A549 (cell line): ENCODE results near the gene GALNT14.

Source experiments
- CTCF ChIP-seq: fragments of >200 bp; sonication (Bioruptor Twin); formaldehyde crosslinking; IDR thresholded peaks from 3 replicates; pipeline ENCODE4 v1.5.1; 2016
- E2F6 ChIP-seq: IDR thresholded peaks from 2 replicates; pipeline ENCODE4 v1.6.1; 2012; ENCODE audit warnings: low read depth, borderline replicate concordance
- EP300 ChIP-seq, 2 experiments: fragments of >200 bp; sonication (Bioruptor Twin); formaldehyde crosslinking; IDR thresholded peaks; 2 replicates in 1 of 2; 3 replicates in 1 of 2; pipeline ENCODE4 v1.6.1; 2016 to 2017
- HDAC2 ChIP-seq: fragments of 200-600 bp; sonication (generic); IDR thresholded peaks from 2 replicates; pipeline ENCODE4 v1.6.1; 2016
- HEYL ChIP-seq: fragments of 250-450 bp; sonication (Bioruptor Pico); IDR thresholded peaks from 2 replicates; pipeline ENCODE4 v1.8.0; 2021; ENCODE audit warnings: mild to moderate bottlenecking, moderate library complexity
- JUNB ChIP-seq: fragments of >200 bp; sonication (Bioruptor Twin); formaldehyde crosslinking; IDR thresholded peaks from 2 replicates; pipeline ENCODE4 v1.6.1; 2016
- MAFK ChIP-seq: fragments of 450-650 bp; IDR thresholded peaks from 2 replicates; pipeline ENCODE4 v1.6.1; 2014; ENCODE audit not compliant: partially characterized antibody
- MAZ ChIP-seq: fragments of 150-350 bp; IDR thresholded peaks from 2 replicates; pipeline ENCODE4 v1.6.1; 2014; ENCODE audit warnings: antibody characterized with exemption, low read depth, low read length, borderline replicate concordance
- NPAS2 ChIP-seq: fragments of 250-450 bp; sonication (Bioruptor Pico); IDR thresholded peaks from 2 replicates; pipeline ENCODE4 v1.8.0; 2022; ENCODE audit warnings: mild to moderate bottlenecking, moderate library complexity, borderline replicate concordance
- POLR2A ChIP-seq: IDR thresholded peaks from 2 replicates; pipeline ENCODE4 v1.6.1; 2012; ENCODE audit warnings: mild to moderate bottlenecking, low read length
- RAD21 ChIP-seq, 2 experiments: fragments of >200 bp in 1 of 2; sonication (Bioruptor Twin) in 1 of 2; formaldehyde crosslinking in 1 of 2; IDR thresholded peaks in 1 of 2; conservative IDR thresholded peaks in 1 of 2; 2 replicates in 1 of 2; 3 replicates in 1 of 2; pipeline ENCODE4 v1.6.1; 2012 to 2018; ENCODE audit warnings: inconsistent platforms in 1 of 2
- REST ChIP-seq: fragments of 200-600 bp; sonication (generic); IDR thresholded peaks from 2 replicates; pipeline ENCODE4 v1.6.1; 2016; ENCODE audit warnings: antibody characterized with exemption, mild to moderate bottlenecking, moderate library complexity
- TF ChIP-seq, protein P1 (sequence below): fragments of 150-350 bp; IDR thresholded peaks from 2 replicates; pipeline ENCODE4 v1.6.1; 2014; ENCODE audit warnings: low read depth, mild to moderate bottlenecking, low read length
- TF ChIP-seq, protein P2 (sequence below): IDR thresholded peaks from 2 replicates; pipeline ENCODE4 v1.6.1; 2012

DNA sequence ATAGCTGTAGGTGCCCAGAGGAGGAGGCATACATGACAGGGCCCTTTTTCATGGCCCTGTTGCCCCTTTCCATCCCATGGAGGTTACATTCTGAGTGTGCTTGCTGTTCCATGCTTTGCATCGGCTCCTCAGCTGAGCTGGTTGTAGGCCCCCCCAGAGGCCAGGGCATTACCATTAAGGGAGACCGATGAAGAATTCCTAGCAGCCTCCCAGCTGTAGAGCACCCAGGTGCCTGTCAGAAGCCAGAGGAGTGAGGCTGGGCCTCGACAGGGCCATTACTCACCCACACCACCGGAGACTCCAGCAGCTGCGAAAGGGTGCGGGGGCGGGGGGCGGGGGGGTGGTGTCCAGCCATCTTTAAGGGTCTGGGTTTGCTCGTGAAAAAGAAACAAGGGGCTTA, 72.2 kb downstream of the GALNT14 start:
- TF ChIP-seq POLR2A (no peak), CTCF (no peak), NPAS2 (CRISPR knock-in tag) (no peak), HEYL (CRISPR knock-in tag) (no peak), MAZ (no peak), MAFK (no peak), E2F6 (no peak), JUNB (no peak), RAD21 (conservative IDR thresholded peaks at IDR 0.05 in 1 of 2, IDR thresholded peaks at IDR 0.05 in 1 of 2) (no peak), REST (no peak), EP300 (IDR thresholded peaks at IDR 0.05) (no peak), HDAC2 (no peak)
- TF ChIP-seq, protein P1, sequence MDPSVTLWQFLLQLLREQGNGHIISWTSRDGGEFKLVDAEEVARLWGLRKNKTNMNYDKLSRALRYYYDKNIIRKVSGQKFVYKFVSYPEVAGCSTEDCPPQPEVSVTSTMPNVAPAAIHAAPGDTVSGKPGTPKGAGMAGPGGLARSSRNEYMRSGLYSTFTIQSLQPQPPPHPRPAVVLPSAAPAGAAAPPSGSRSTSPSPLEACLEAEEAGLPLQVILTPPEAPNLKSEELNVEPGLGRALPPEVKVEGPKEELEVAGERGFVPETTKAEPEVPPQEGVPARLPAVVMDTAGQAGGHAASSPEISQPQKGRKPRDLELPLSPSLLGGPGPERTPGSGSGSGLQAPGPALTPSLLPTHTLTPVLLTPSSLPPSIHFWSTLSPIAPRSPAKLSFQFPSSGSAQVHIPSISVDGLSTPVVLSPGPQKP: no peak
- TF ChIP-seq, protein P2, sequence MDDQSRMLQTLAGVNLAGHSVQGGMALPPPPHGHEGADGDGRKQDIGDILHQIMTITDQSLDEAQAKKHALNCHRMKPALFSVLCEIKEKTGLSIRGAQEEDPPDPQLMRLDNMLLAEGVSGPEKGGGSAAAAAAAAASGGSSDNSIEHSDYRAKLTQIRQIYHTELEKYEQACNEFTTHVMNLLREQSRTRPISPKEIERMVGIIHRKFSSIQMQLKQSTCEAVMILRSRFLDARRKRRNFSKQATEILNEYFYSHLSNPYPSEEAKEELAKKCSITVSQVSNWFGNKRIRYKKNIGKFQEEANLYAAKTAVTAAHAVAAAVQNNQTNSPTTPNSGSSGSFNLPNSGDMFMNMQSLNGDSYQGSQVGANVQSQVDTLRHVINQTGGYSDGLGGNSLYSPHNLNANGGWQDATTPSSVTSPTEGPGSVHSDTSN: no peak
